MM.1S (cell line): ENCODE data around the gene WNK2.

Experiments used
- EZH2phosphoT487 ChIP-seq: fragments of 300-600 bp; sonication (generic); IDR thresholded peaks from 2 replicates; pipeline ENCODE4 v1.6.1; 2018; ENCODE audit warnings: antibody characterized with exemption, low read length
- TF ChIP-seq, protein P1 (sequence below): fragments of 300-600 bp; sonication (generic); IDR thresholded peaks from 2 replicates; pipeline ENCODE4 v1.5.1; 2016; ENCODE audit warnings: antibody characterized with exemption, low read length, mixed read lengths

GRCh38 chr9:93185266-93186214 is 1.6 kb downstream of the WNK2 start:
- TF ChIP-seq, protein P1, sequence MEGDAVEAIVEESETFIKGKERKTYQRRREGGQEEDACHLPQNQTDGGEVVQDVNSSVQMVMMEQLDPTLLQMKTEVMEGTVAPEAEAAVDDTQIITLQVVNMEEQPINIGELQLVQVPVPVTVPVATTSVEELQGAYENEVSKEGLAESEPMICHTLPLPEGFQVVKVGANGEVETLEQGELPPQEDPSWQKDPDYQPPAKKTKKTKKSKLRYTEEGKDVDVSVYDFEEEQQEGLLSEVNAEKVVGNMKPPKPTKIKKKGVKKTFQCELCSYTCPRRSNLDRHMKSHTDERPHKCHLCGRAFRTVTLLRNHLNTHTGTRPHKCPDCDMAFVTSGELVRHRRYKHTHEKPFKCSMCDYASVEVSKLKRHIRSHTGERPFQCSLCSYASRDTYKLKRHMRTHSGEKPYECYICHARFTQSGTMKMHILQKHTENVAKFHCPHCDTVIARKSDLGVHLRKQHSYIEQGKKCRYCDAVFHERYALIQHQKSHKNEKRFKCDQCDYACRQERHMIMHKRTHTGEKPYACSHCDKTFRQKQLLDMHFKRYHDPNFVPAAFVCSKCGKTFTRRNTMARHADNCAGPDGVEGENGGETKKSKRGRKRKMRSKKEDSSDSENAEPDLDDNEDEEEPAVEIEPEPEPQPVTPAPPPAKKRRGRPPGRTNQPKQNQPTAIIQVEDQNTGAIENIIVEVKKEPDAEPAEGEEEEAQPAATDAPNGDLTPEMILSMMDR = no peak
- no peak for TF ChIP-seq EZH2phosphoT487
